Right lobe of liver (tissue), 4 donors: ENCODE measurements around the gene ALG12.

Experiments used
- CTCF ChIP-seq, 4 donors: fragments of 200-600 bp in 3 of 4; fragments of 450-650 bp in 1 of 4; IDR thresholded peaks; one replicate each; pipeline versions ENCODE4 v1.5.1 to v1.8.0; 2016 to 2022; ENCODE audit warnings: antibody characterized with exemption in 4 of 4, mild to moderate bottlenecking in 2 of 4
- POLR2A ChIP-seq: fragments of 450-650 bp; IDR thresholded peaks from one replicate; pipeline ENCODE4 v1.6.1; 2017; ENCODE audit warnings: antibody characterized with exemption, mild to moderate bottlenecking
- donor health status: DM: no; HTN: no; CAD: no.
- donor health status: DM: no; HTN: no; CAD: no.
- donor health status: DM: no; HTN: yes; CAD: no.

GRCh38 chr22:49927483-49928184 is 9.4 kb upstream of the ALG12 start:
- TF ChIP-seq CTCF (IDR thresholded peaks at IDR 0.05) (no peak), POLR2A (no peak)
